Right cardiac atrium (tissue), 5 donors: Measurements from ENCODE around the gene PRDM16. TPM values are rescaled to one million over a fixed set of nuclear protein-coding genes. Genes with fewer than 3 reads are reported as not detected.

Source experiments
- ATAC-seq, 2 donors: fragments of 200-7000 bp; cut with Tn5 transposase; one replicate each; pipeline versions ENCODE4 v1.8.0 to v1.9.1; 2020; ENCODE audit warnings: moderate library complexity in 2 of 2, mild to moderate bottlenecking in 1 of 2
- DNase-seq, 3 donors: peaks; one replicate each; pipeline ENCODE4 v3.0.0-alpha.2; 2020
- H3K27ac ChIP-seq: one replicate; pipeline ENCODE4 v1.5.1; 2013; ENCODE audit warnings: mild to moderate bottlenecking, low read length, control low read depth, moderate library complexity
- H3K27me3 ChIP-seq: one replicate; pipeline ENCODE4 v1.6.1; 2013; ENCODE audit not compliant: control insufficient read depth, insufficient read depth
- H3K4me1 ChIP-seq: one replicate; pipeline ENCODE4 v1.6.1; 2013; ENCODE audit warnings: low read length; ENCODE audit not compliant: control insufficient read depth, insufficient read depth
- H3K4me3 ChIP-seq: one replicate; pipeline ENCODE4 v1.5.1; 2013; ENCODE audit warnings: low read length, control low read depth
- H3K9me3 ChIP-seq: one replicate; pipeline ENCODE4 v1.6.1; 2013; ENCODE audit warnings: low read length; ENCODE audit not compliant: control insufficient read depth
- WGBS: extraction: QIAGEN DNeasy Blood & Tissue Kit; methylation state at CpG from one replicate; pipeline ENCODE4 v1.1.7; 2013; 5-methylcytosine and 5-hydroxymethylcytosine counted together
- intact Hi-C, 4 donors: fragments of 100-400 bp; cut with DNase I; formaldehyde crosslinking; loops; one replicate each; pipeline versions ENCODE4 v1.11.0 to v1.14.0; 2022 to 2023
- polyA plus RNA-seq: library from polyadenylated mRNA; stranded (reverse); fragments of 200-250 nt; gene quantifications from one replicate; pipeline ENCODE4 v1.2.3, GENCODE V29; 2013
- total RNA-seq, 4 donors: library from RNA; stranded (reverse); fragmentation: NEBNext Ultra II Directional; extraction: Animal tissue kit (Norgen Biotek cat#: 25700); gene quantifications; one replicate each; pipeline ENCODE4 v1.2.1, GENCODE V29; 2021
- donor health status: healthy with polysubstance abuse.
- donor health status: DM: no; HTN: yes; CAD: no.
- donor health status: DM: no; HTN: no; CAD: no.
- donor health status: DM: no; HTN: yes; CAD: no; lungs with severe emphysema.
- donor health status: DM: yes; HTN: yes; CAD: no.

Gene PRDM16
- total and polyA plus RNA-seq, 5 donors = 1.1 to 2.9 (median 1.9) TPM

GRCh38 chr1:3132660-3133059, 63.7 kb downstream of the PRDM16 start:
- Histone ChIP-seq H3K4me3 (no peak overlapping the region), H3K27ac (no peak overlapping the region), H3K4me1 (no peaks in the 10 kb centered on the region), H3K27me3 (no peaks in the 10 kb centered on the region), H3K9me3 (no peaks in the 10 kb centered on the region)
- DNase-seq = no peak
- intact Hi-C loops = no loop called here
- ATAC-seq = no peak
- WGBS = 66% methylated on average over 12 of the region's 12 CpGs

DNA sequence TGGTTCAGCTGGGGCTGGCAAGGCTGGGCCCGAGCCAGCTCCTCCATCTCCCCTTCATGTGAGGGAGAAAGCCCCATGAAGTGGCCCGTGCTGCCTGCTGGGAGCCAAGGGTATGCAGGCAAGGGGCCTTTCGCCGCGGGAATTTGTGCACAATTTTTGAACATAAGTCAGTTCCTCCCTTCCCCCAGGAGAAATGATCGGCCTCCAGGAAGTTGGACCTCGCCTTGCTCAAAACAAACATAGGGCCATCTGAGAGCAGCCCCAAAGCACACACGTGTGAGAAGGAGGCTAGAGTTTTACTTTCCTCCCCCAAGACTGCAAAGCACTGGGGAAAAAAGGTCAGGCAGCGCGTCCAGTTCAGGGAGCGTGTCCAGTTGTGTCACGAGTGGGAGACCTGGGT, 64.7 kb downstream of the PRDM16 start:
- Histone ChIP-seq H3K27me3 (no peaks in the 10 kb centered on the region), H3K9me3 (no peaks in the 10 kb centered on the region), H3K4me1 (no peaks in the 10 kb centered on the region), H3K27ac (no peak overlapping the region), H3K4me3 (no peak overlapping the region)
- no peak for DNase-seq
- intact Hi-C loops = no loop called here
- peak in 1 of 2 donors; percentile 45 for ATAC-seq
- WGBS = 48% methylated on average over 12 of the region's 12 CpGs

DNA sequence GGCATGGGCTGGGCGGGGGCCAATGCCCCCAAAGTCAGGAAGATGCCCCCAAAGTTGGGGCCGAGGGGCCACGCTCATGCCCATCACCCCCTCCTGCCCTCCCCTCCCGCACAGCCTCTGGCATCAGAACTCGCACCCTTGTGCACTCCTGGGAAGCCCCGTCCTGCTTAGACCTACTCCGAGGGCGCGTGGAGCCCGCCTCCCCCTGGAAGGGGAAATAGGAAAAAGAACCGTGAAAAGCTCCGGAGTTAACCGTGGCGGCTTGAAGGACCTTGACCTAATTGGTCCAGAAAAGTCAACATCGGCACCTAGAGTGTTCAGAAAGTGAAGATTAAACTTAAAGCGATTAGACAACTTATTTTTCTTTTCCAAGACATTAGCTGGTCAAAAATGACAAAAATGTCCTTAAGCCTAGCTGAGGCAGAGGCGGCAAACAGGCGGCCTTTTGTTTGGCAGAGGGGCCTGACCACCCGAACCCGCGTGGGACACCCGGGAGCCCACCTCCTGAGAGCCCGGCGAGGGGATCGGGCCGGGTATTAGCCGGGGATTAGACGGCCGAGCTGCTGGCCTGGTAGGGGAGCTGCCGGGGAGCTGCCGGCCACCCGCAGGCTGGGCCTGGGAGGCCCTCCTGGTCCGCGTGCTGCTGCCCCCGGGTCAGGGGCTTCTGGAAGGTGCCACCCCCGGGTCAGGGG, 65.5 kb downstream of the PRDM16 start:
- Histone ChIP-seq H3K9me3 (no peaks in the 10 kb centered on the region), H3K4me3 (no peak overlapping the region), H3K27ac (no peak overlapping the region), H3K4me1 (no peaks in the 10 kb centered on the region), H3K27me3 (no peaks in the 10 kb centered on the region)
- no peak for DNase-seq
- WGBS = 83% methylated on average over 36 of the region's 36 CpGs
- no peak for ATAC-seq
- intact Hi-C loops = no loop called here

DNA sequence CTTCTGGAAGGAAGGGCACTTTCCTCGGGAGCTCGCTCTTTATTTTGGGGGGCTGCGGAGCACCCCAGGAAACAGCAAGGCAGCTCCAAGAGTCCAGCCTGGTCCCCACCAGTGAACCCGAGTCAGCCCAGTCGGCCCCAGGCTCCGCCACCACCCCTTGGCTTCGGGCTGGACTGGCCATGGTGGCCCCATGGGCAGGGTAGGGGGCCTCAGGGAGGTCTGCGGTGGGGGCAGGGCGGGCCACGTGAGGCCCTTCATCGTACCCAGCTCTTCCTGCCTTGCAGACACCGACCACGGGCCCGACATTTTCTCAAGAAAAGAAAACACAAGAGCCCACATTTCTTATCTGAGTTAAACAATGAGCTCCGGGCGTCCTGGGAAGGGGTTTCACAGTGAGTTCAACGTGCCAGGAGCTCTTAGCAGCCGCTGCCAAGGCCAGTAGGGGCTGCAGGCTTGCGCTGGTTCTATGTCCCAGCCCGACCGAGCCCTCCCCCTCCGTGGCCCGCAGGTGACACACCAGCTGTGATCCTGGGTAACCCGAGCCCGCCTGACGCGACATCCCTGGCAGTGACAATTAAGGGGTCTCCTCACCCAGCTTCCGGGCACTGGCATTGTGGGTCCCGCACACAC, 66.2 kb downstream of the PRDM16 start:
- no peak overlapping the region for H3K4me3 ChIP-seq
- intact Hi-C loops = no loop called here
- no peak overlapping the region for H3K27ac ChIP-seq
- peak in 1 of 2 donors; percentile 3 for ATAC-seq
- no peaks in the 10 kb centered on the region for H3K27me3 ChIP-seq
- H3K4me1 ChIP-seq = no peaks in the 10 kb centered on the region
- DNase-seq = no peak
- WGBS = 59% methylated on average over 29 of the region's 29 CpGs
- no peaks in the 10 kb centered on the region for H3K9me3 ChIP-seq

GRCh38 chr1:3135744-3136455, 66.9 kb downstream of the PRDM16 start:
- WGBS = 86% methylated on average over 35 of the region's 35 CpGs

GRCh38 chr1:3136532-3136931, 67.5 kb downstream of the PRDM16 start:
- WGBS = 73% methylated on average over 5 of the region's 5 CpGs
- no peak overlapping the region for H3K27ac ChIP-seq
- H3K9me3 ChIP-seq = no peaks in the 10 kb centered on the region
- H3K27me3 ChIP-seq = no peaks in the 10 kb centered on the region
- DNase-seq (no peak), ATAC-seq (no peak)
- intact Hi-C loops = no loop called here
- no peaks in the 10 kb centered on the region for H3K4me1 ChIP-seq
- no peak overlapping the region for H3K4me3 ChIP-seq

More at GRCh38 chr1:3135744-3136455, 66.9 kb downstream of the PRDM16 start:
- Histone ChIP-seq H3K4me3 (no peak overlapping the region), H3K27me3 (no peaks in the 10 kb centered on the region), H3K9me3 (no peaks in the 10 kb centered on the region), H3K4me1 (no peaks in the 10 kb centered on the region), H3K27ac (no peak overlapping the region)
- no peak for DNase-seq
- intact Hi-C loops = no loop called here
- ATAC-seq = no peak

- Histone ChIP-seq H3K4me1 (no peaks in the 10 kb centered on the region), H3K9me3 (no peaks in the 10 kb centered on the region), H3K4me3 (no peak overlapping the region), H3K27ac (no peak overlapping the region), H3K27me3 (no peaks in the 10 kb centered on the region)
- ATAC-seq = no peak
- DNase-seq = no peak
- intact Hi-C loops = no loop called here
- 75% methylated on average over 28 of the region's 28 CpGs for whole genome bisulfite sequencing
Observed at GRCh38 chr1:3137111-3138100, 68.4 kb downstream of the PRDM16 start.

- no peaks in the 10 kb centered on the region for H3K27me3 ChIP-seq
- no peaks in the 10 kb centered on the region for H3K4me1 ChIP-seq
- DNase-seq (no peak), ATAC-seq (no peak)
- no peaks in the 10 kb centered on the region for H3K9me3 ChIP-seq
- no peak overlapping the region for H3K27ac ChIP-seq
- no peak overlapping the region for H3K4me3 ChIP-seq
- 66% methylated on average over 18 of the region's 18 CpGs for WGBS
- intact Hi-C loops = no loop called here
Observed at GRCh38 chr1:3138623-3139151, 69.7 kb downstream of the PRDM16 start.

DNA sequence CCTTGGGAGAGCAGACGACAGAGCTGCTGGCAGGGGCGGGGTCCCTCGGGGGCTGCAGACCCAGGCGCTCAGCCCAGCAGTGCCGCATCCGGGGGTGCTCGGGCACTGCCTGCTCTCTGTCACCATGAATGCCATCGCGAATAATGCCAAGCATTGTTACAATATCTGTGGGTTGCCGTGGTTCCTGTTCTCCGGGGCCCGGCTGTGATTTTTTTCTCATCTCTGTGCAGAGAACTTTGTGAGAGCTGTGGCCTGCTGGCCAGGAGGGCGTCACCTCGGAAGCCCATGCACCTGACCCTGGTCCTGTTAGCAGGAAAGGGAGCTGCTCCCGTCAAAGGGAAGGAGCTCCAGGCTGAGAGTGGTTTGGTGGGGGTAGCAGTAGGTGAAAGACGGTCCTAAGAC, 70.4 kb downstream of the PRDM16 start:
- Histone ChIP-seq H3K4me1 (no peaks in the 10 kb centered on the region), H3K27me3 (no peaks in the 10 kb centered on the region), H3K4me3 (no peak overlapping the region), H3K27ac (no peak overlapping the region), H3K9me3 (no peaks in the 10 kb centered on the region)
- intact Hi-C loops = no loop called here
- 58% methylated on average over 16 of the region's 16 CpGs for WGBS
- DNase-seq (no peak), ATAC-seq (no peak)

- Histone ChIP-seq H3K9me3 (no peaks in the 10 kb centered on the region), H3K27me3 (no peaks in the 10 kb centered on the region), H3K4me3 (no peak overlapping the region), H3K27ac (no peak overlapping the region), H3K4me1 (no peaks in the 10 kb centered on the region)
- no peak for DNase-seq
- intact Hi-C loops = no loop called here
- 54% methylated on average over 26 of the region's 26 CpGs for WGBS
- no peak for ATAC-seq
Observed at GRCh38 chr1:3139871-3140361, 70.9 kb downstream of the PRDM16 start.
